AG10803 (cell line): Measurements from ENCODE around the gene ALOXE3.

Experiments
- DNase-seq: peaks from one replicate; pipeline ENCODE4 v3.0.0; 2010; ENCODE audit warnings: low read depth
- H3K4me3 ChIP-seq: 2 replicates; pipeline ENCODE4 v1.5.1; 2011; ENCODE audit warnings: mild to moderate bottlenecking, low read length, control low read depth
- CTCF ChIP-seq: conservative IDR thresholded peaks from 2 replicates; pipeline ENCODE4 v1.5.1; 2011; ENCODE audit warnings: mild to moderate bottlenecking, low read length, control low read depth, inconsistent platforms

Gene ALOXE3

GRCh38 chr17:8131844-8132441, 13.6 kb upstream of the ALOXE3 start:
- no peak for TF ChIP-seq CTCF
- no peak overlapping the region for H3K4me3 ChIP-seq
- DNase-seq, result no peak

GRCh38 chr17:8128125-8128784, 9.9 kb upstream of the ALOXE3 start:
- TF ChIP-seq CTCF, result no peak
- DNase-seq, result no peak
- H3K4me3 ChIP-seq, result no peak overlapping the region

GRCh38 chr17:8126491-8127066, 8.3 kb upstream of the ALOXE3 start:
- peak; percentile 39 for DNase-seq
- no peak for TF ChIP-seq CTCF
- H3K4me3 ChIP-seq, result peak overlapping the region; percentile 74

- H3K4me3 ChIP-seq, result peak overlapping the region; percentile 74
- no peak for DNase-seq
- no peak for TF ChIP-seq CTCF
These were observed 7.7 kb upstream of the ALOXE3 start for GRCh38 chr17:8125947-8126490.

GRCh38 chr17:8125154-8125946, 7.0 kb upstream of the ALOXE3 start:
- peak overlapping the region; percentile 74 for H3K4me3 ChIP-seq
- TF ChIP-seq CTCF, result no peak
- peak; percentile 43 for DNase-seq

- DNase-seq, result peak; percentile 34
- H3K4me3 ChIP-seq, result peak overlapping the region; percentile 69
- no peak for TF ChIP-seq CTCF
These were observed 6.2 kb upstream of the ALOXE3 start for GRCh38 chr17:8124350-8125153.
